GM15510 (cell line): ENCODE measurements around the gene CEACAM19.

Experiments used
- POLR2A ChIP-seq: IDR thresholded peaks from 3 replicates; pipeline ENCODE4 v1.6.1; 2011; ENCODE audit warnings: borderline replicate concordance; ENCODE audit not compliant: insufficient read length; ENCODE audit errors: extremely low read depth

CEACAM19 gene

DNA sequence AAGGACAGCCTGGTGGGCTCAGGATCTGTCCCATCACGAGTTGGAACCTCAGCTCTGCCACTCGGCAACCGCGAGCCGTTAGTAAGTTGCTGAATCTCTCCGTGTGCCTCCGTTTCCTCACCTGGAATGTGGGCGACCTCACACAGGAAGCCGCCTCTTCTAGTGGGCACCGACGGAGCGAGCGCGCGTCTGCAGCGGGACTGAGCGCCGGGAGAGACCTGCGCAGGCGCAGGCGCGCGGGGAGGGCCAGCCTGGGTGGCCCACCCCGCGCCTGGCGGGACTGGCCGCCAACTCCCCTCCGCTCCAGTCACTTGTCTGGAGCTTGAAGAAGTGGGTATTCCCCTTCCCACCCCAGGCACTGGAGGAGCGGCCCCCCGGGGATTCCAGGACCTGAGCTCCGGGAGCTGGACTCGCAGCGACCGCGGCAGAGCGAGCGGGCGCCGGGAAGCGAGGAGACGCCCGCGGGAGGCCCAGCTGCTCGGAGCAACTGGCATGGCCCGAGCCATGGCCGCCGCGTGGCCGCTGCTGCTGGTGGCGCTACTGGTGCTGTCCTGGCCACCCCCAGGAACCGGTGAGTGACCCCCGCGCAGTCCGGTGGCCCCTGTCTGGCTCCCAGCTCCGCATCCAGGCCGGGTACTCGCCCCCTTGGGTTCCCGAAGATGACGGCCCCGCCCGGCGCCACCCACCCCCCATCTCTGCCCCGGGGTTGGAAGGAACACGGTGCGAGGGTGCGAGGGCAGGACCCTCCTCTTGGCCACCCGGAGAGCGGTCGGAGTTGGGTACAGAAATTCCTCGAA, 27.5 kb upstream of the CEACAM19 start, which contains the start of gene PVR:
TSS of gene PVR (plus strand) at position 306 of the 797 bp plus-strand sequence. CDS start at position 493, 187 bp downstream.
- TF ChIP-seq POLR2A, result no peak

DNA sequence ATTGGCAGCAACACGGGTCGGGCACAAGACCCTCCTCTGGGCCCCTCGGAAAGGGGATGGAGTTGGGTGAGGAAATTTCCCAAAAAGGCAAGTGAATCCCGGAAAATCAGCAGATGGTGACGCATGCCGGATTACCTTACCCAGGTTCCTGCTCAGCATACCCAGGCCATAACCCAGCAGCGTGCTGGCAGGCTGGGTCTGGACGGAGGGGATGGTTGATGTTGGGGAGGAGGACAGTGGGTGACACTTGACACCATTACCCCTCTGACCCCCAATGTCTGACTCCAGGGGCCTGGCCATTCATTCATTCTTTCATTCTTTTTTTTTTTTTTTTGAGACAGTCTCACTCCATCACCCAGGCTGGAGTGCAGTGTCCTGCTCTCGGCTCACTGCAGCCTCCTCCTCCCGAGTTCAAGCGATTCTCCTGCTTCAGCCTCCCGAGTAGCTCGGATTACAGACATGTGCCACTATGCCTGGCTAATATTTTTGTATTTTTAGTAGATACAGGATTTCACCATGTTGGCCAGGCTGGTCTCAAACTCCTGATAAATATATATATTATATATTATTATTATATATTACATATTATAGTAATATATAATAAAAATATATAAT, 26.8 kb upstream of the CEACAM19 start:
- TF ChIP-seq POLR2A, result no peak

DNA sequence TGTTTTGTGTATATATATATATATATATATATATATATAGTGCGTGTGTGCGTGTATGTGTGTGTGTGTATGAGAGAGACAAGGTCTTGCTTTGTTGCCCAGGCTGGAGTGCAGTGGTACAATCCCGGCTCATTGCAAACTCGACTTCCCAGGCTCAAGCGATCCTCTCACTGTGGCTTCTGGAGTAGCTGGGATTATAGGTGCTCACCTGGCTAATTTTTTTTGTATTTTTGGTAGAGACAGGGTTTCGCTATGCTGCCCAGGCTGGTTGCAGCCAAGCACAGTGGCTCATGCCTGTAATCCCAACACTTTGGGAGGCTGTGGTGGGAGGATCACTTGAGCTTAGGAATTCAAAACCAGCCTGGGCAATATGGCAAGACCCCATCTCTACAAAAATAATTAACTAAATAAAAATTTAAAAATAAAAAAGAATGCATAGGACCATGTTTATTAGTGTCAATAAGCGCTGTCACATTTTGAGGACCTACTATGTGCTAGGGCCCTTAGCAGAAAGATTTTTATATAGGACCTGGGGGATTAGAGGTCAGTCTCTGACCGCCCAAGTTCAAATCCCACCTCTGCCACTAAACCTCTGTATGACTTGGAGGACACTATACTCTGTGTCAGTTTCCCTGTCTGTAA, 25.8 kb upstream of the CEACAM19 start:
- TF ChIP-seq POLR2A, result no peak

DNA sequence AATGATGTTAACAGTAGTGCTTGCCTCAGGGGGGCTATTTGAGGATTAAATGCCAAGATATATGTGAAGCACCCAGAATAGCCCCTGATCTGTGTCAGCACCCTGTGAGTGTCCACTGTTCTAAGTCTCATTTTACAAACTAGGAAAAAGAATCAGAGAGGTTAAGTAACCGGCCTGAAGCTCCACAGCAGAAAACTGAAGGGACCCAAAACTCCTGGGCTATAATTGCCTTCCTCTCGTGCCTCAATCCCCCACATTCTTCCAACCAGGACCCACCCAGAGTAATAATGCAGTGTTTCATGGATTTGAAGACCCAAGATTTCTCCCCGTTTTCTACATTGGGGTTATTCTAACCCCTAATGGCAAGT, 25.2 kb upstream of the CEACAM19 start:
- no peak for TF ChIP-seq POLR2A

DNA sequence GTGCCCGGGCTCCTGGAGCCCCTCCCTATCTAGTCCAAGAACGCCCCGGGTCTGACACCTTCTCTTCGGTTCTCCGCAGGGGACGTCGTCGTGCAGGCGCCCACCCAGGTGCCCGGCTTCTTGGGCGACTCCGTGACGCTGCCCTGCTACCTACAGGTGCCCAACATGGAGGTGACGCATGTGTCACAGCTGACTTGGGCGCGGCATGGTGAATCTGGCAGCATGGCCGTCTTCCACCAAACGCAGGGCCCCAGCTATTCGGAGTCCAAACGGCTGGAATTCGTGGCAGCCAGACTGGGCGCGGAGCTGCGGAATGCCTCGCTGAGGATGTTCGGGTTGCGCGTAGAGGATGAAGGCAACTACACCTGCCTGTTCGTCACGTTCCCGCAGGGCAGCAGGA, 24.1 kb upstream of the CEACAM19 start:
- no peak for TF ChIP-seq POLR2A

DNA sequence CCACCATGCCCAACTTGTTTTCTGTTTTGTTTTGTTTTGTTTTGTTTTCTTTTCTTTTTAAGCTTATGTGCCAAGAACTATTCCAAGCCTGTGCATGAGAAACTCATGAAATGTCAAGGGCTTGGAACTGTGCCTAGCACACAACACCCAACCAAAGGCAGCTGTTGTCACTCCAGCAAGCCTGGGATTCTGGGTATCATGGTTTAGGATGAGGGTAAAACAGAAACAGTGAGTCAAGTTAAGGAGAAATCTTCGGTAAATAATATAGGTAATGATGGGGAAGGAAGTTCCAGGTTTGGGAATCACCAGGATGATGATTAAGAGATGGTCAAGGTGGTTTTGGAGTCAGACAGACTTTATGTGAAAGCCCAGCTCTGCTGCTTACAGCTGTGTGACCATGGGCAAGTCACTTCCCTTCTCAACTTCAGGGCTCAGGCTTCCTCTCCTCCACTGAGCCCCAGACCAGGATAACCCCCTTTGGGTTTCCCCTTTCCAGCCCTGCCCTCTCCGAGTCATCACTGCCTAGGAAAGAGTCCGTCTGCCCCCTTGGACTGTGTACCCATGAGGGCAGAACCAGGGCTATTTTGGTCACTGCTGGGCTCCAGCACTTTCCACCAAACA, 22.5 kb upstream of the CEACAM19 start:
- TF ChIP-seq POLR2A, result no peak

DNA sequence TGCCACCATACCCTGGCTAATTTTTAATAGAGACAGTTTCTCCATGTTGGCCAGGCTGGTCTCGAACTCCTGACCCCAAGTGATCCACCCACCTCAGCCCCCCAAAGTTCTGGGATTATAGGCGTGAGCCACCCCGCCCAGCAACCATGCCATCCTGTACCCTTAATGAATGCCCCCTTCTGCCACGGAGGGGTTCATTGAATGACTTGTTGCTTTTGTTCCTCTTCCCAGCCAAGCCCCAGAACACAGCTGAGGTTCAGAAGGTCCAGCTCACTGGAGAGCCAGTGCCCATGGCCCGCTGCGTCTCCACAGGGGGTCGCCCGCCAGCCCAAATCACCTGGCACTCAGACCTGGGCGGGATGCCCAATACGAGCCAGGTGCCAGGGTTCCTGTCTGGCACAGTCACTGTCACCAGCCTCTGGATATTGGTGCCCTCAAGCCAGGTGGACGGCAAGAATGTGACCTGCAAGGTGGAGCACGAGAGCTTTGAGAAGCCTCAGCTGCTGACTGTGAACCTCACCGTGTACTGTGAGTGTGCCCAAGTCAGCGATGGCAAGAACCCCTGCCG, 21.6 kb upstream of the CEACAM19 start:
- no peak for TF ChIP-seq POLR2A

DNA sequence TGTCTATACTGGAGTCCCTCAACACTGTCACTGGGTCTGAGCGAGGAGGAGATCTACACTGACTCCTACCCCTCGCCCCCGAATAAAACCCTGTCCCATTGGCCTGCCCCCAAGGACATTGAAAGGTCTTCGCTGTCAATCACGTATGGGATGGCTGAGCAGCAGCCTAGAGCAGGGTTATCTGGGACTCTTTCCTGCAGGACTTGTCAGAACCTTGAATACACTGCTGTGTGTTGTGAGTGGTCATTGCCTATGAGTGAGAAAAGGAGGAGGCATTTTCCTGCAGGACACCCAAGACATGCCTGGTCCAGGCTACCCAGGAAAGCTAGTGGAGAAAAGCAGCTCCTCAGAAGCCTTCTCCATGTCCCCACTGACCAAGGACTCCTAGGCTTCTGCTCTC, 17.9 kb upstream of the CEACAM19 start:
- TF ChIP-seq POLR2A, result no peak

DNA sequence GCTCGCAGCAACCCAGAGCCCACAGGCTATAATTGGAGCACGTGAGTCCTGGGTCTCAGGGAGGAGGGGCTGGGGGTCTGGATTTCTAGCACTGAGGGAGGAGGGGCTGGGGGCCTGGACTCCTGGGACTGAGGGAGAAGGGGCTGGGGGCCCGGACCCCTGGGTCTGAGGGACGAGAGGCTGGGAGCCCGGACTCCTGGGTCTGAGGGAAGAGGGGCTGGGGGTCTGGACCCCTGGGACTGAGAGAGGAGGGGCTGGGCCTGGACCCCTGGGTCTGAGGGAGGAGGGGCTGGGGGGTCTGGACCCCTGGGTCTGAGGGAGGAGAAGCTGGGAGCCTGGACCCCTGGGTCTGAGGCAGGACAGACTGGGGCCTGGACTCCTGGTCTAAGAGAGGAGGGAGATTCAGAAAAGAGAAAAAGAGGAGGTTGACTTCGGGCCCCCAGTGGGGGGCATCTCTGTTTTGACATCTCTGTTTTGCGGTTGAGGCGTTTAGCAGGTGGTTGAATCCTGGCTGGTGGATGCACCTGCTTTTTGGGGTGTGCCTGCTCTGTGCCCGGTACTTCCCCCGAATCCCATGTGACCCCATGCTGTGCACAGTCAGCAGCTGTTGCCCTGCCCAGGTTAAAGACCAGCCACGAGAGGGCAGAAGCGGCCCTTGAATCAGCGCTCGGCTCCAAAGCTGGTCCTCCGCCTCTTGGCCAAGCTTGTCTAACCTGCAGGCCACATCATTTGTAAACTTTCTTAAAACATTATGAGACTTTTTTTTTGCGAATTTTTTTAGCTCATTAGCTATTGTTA, 17.1 kb upstream of the CEACAM19 start:
- no peak for TF ChIP-seq POLR2A

DNA sequence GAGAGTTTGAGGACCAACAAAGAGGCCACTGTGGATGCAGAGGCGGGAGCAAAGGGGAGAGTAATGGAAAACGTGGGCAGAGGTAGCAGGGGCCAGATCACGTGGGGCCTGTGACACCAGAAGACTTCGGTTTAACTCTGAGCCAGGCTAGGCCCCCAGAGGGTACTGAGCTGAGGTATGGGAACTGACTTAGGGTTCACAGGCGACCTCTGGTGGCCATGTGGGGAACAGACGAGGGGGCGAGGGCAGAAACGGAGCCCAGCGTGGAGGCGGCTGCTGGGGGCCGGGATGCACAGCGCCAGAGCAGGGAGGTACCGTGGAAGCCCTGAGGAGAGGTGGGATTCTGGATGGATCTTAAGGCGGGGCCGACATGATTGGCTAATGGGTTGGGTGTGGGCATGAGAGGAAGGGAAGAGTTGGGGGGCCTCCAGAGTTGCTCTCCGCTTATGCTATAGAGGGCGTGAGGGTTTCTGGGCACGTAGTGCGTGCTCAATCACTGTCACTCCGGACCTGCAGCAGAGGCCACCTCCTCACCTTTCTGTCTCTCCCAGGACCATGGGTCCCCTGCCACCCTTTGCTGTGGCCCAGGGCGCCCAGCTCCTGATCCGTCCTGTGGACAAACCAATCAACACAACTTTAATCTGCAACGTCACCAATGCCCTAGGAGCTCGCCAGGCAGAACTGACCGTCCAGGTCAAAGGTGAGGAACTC, 13.9 kb upstream of the CEACAM19 start:
- no peak for TF ChIP-seq POLR2A

DNA sequence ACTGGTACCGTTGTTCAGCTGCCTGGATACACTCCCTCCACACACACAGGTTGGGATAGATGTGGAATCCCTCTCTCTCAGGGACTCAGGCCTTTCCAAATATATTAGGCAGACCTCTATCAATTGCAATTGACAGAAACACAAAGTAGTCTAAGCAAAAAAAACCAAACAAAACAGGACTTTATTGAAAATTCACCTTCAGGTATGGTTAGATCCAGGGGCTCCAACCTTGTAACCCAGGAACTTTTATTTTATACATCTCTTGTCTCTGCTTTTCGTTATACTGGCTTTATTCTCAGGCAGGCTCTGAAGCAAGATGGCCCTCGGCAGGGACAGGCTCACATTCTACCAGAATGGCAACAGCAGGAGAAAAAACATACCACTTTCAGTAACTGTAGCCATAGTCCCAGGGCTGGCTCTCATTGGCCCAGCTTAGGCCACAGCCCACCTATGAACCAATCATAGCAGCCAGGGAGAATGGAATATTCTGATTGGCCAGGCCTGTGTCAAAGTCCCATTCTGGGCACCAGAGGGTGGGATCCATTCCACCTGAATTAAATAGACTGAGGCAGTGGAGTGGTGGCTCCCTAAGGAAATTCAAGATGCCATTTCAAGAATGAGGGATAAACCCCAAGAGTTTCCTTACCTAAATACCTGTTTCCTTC, 13.1 kb upstream of the CEACAM19 start:
- TF ChIP-seq POLR2A, result no peak

DNA sequence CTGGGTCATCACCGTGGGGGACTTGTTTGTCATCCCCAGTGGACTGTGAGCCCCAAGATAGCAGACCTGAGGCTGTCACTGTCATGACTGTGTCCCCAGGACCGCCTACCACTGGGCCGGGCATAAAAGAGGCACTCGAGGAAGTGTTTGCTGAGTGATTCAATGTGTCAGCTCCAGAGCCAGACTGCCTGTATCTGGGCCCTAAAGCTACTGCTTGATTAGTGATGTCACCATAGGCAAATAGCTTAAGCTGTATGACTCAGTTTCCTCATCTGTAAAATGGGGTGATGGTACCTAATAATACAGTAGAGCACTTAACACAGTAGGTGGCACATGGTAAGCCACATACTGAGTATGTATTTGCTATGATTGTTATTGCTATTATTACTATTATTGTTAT, 11.2 kb upstream of the CEACAM19 start:
- no peak for TF ChIP-seq POLR2A

DNA sequence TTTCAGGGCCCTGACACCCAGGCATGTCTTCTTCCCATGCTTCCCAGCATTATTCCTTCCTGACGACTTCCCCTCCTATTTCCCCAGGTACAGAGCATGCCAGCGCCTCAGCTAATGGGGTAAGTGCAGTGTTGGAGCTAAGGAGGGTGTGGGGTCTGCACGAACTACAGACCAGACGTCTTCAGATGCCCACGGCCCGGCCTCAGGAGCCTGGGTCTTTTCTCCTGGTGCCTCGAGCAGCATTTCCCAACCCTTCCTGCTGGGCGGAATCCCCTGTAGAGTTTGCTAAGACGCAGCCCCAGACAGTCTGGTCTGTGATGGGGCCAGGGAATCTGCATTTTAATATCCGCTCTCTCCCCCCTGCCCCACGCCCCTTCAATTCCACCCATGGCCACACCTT, 10.1 kb upstream of the CEACAM19 start:
- no peak for TF ChIP-seq POLR2A
